OCI-LY3 (cell line): ENCODE results near the gene UGT2A2.

Experiments used
- EZH2phosphoT487 ChIP-seq: fragments of 200-600 bp; shearing (Covaris generic); IDR thresholded peaks from 2 replicates; pipeline ENCODE4 v1.6.1; 2018; ENCODE audit warnings: antibody characterized with exemption, mixed run types, low read depth
- TF ChIP-seq, protein P1 (sequence below): fragments of 200-600, 300-600 bp; sonication (generic); IDR thresholded peaks from 2 replicates; pipeline ENCODE4 v1.5.1; 2014; ENCODE audit warnings: antibody characterized with exemption, low read length, low read depth

DNA sequence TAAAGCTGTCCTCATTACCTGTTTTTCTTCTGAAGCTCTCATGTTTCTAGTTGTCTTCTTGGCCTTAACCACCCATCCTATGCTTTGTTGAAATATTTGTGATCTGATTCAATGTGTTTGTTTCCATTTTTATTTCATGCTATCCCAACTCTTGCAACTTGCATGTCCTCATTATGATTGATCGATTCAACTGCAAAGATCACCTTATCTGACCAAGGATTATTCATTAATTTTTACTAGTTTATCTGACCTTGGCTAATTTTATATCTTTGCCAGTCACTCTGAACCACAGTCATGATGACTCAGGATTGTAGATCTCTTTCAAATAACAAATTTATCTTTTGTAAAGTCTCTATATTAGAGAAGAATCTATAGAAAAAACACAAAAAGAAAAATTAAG, 70.7 kb downstream of the UGT2A2 start:
- TF ChIP-seq, protein P1, sequence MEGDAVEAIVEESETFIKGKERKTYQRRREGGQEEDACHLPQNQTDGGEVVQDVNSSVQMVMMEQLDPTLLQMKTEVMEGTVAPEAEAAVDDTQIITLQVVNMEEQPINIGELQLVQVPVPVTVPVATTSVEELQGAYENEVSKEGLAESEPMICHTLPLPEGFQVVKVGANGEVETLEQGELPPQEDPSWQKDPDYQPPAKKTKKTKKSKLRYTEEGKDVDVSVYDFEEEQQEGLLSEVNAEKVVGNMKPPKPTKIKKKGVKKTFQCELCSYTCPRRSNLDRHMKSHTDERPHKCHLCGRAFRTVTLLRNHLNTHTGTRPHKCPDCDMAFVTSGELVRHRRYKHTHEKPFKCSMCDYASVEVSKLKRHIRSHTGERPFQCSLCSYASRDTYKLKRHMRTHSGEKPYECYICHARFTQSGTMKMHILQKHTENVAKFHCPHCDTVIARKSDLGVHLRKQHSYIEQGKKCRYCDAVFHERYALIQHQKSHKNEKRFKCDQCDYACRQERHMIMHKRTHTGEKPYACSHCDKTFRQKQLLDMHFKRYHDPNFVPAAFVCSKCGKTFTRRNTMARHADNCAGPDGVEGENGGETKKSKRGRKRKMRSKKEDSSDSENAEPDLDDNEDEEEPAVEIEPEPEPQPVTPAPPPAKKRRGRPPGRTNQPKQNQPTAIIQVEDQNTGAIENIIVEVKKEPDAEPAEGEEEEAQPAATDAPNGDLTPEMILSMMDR: no peak
- no peak for TF ChIP-seq EZH2phosphoT487
